HG03025 (cell line): ENCODE measurements around the gene IMPA2.
"Not testable (repeated sequence)": the region's sequence is repeated elsewhere in the genome, so short reads cannot be mapped to it uniquely, and the experiment has no call there.

Source experiments
- ATAC-seq: cut with Tn5 transposase; IDR thresholded peaks from one replicate; pipeline ENCODE4 v1.9.1; 2021; ENCODE audit warnings: mild to moderate bottlenecking, moderate library complexity; ENCODE audit not compliant: unreplicated experiment, low FRiP score

IMPA2 gene

DNA sequence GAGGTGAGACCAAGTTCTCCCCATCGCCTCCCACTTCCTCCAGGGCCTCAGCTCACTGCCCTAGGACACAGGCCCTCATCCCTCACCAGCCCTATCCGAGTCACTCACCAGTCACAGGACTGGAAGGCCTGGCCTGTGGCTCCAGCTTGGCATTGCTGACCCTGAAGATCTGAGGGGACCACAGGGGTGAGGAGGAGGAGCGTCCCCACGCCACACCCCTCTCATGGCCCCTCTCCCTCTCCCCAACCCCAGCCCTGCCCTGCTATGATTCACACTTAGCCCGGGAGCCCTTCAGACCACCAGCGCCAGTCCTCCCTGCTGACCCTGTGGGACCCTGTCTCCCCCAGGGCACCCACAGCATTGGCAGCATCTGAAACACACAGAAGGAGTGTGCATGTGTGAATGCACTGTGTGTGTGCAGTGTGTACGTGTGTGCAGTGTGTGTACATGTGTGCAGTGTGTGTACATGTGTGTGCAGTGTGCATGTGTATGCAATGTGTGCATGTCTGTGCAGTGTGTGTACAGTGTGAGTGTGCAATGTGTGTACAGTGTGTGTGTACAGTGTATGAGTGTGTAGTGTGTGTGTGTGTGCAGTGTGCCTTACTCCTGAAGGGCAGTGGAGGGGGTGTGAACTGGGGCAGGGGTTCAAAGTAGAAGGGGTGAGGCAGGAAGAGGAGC lies 82.9 kb downstream of the IMPA2 start:
- no peak for ATAC-seq

DNA sequence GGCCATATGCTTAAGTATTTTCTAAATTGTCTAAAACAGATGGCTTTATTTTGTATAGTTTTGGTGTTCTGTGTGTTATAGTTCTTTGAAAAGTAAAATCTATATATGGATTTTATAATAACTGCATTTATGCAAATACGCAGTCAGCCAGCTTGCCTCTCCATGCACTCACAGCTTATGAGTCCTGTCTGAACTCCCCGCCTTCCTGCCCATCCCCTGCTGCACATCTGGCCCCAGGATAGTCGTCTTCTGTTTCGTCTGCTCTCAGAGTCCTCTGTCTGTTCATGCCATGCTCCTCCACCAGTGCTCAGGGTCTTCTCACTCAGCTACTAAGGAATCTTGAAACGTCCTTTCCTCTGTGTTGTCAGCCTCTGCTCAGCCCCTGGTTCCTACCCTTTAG lies 84.1 kb downstream of the IMPA2 start:
- ATAC-seq, result no peak

DNA sequence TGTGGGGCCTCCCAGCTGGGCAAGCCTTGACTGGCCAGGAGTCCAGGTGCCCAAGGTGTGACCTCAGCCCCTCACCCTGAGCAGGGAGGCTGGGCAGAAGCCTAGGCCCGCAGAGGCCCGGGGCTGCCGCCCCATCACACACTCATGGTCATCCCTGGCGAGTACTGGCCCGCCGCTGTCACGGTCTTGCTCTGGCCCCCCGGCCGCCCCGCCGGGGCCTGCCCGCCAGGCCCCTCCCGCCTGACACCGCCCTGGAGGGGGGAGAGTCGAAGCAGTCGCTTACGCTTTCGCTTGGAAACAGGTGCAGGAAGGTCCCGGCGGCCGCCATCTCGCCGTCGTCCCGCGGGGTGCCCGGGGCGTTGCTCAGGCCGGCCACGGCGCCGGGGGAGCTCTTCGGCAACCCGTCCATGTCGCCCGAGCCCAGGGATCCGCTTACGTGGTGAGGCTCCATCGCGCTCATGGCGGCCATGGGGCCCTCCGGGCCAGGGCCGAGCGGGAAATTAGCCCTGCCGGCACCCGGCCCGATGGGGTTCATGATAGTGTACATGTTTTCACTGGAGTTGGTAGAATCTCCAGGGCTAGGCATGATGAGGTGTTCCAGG lies 85.7 kb downstream of the IMPA2 start:
- no peak for ATAC-seq

DNA sequence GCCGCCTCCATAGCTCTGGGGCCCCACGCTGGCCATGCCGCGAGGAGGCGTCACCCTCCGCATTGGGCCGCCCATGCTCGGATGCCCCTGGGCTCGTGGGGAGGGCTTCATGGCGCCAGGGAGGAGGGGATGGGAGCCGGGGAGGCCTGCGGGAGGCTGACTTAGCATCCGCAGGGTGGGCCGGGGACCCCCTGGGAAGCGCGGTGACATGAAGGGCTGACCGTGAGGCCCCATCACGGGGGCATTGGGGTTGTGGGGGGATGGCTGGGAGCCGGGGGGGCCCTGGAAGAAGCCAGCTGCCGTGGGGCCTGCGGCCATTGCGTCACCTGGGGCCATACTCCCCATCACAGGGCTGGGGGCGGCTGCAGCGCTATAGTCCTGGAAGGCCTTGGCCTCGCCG lies 86.4 kb downstream of the IMPA2 start:
- ATAC-seq, result no peak

DNA sequence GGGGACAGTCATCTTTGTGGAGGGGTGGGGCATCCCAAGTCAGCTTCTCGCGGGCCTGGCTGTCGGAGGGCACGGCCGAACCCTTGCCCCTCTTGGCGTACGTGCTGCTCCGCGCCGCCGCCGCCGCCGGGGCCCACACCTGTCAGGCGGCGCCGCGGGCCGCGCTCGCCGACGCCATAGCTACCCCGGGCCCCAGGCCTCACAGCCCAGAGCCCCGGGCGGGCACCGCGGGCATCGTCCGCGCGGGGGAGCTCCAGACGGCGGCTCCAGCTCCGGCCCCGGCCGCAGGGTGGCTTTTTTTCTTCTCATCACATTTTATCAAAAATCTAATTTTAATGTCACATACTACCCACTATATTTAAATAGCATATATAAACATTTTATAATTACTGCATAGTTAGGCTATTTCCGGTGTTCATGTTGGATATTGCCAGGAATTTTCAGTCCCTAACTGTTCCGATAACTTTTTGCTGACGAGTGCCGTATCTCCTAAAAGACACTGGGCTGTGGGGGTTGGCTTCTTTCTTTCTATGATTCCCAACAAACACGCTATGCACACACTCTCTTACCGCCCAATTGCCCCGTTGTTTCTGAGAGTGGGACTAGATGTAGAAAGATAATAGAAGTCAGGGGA lies 87.1 kb downstream of the IMPA2 start:
- ATAC-seq, result not testable (repeated sequence)

DNA sequence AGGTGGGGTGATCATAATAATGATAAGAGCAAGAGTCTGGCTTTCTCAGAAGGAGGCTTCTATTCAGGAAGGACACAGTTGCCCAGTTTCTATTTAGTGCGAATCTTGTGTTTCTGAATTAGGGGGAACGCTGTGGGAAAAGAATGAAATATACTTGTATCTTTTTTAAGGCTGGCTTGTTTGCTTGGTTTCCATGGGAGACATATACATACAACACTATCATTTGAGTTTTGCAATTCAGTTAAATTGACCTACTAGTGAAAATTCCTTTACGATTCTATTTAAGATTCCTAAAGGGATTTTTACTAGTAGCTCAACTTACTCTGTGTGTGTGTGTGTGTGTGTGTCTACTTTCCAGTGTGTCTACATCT lies 87.6 kb downstream of the IMPA2 start:
- no peak for ATAC-seq

DNA sequence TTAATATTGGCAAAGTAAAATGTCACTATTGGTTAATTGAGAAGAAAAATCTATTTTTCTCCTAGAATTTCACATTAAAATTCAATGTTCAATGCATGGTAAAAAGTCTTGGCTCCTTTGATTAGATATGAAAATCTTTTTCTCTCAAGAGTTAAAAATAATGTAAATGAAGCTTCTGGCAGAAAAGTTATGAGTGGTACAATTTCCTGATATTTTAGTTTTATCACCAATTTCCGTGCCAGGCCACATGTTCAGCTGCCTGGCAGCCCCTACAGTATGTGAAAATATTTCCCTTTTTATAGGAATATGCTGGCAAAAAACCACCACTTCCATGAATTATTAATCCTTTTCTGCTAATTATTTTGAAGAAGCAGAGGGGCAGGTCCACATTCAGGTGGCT lies 89.8 kb downstream of the IMPA2 start:
- ATAC-seq, result not testable (repeated sequence)

DNA sequence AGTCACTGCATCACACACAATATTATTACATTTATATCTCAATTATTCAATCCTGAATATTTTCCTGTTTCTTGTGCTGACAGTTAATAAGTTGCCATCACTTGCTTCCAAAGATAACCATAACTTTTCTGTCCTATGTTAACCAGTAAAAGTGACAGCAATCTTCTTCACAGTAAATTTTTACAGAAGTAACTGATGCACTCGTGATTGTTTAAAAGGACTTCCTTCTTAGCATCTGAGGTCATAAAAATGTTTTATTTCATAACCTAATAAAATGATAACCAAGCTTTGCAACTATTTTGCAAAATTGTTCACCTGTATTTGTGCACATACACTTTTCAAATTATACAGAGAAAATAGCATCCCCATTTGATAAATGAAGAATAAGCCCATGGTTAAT lies 91.7 kb downstream of the IMPA2 start:
- ATAC-seq, result no peak

DNA sequence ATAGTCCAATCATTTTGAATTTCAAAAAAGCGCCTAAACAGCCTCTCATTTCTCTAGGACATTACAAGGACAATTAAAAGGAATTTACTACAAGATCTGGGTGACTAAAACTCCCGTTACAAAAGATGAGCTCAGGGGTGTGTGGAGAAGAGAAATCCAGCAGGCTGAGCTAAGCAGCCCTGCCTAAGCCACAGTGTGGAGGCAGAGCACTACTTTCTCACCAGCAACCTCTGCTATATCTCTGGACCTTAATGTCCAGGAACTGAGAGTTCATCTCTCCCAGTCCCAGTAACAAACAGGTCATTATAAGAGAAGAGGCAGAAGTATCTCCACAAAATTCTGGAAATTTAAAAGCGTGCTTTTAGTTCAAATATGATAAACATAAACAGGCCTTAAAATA lies 93.4 kb downstream of the IMPA2 start:
- ATAC-seq, result no peak

DNA sequence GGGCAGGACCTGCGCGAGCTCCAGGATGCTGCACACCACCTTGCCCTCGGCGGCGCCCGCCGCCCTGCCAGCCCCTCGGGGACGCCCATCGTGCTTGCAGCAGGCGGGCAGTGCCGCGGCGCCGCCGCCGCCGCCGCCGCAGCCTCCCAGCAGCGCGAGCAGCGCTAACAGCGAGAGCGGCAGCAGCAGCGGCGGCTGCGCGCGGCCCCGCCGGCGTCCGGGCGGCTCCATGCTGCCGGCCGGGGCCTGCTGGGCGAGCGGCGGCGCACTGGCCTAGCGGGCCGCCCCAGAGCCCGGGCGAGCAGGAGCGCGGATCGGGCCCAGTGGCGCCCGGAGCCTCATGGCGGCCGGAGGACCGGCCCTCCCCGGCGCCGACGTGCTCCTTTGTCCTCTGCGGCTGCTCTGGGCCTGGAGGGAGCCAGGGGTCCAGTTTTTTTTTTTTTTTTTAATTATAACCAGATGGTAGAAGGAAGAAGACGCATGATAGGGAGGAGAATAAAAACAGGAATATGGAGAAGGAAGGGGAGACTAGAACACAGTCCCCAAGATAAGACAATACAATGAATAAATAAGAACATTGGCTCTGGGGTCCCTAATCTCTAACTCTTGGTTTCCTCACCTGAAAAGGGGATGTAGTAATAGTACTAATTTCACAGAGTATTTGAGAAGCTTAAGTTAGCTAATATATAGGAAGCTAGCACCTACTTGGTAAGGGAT lies 95.3 kb downstream of the IMPA2 start:
- no peak for ATAC-seq

DNA sequence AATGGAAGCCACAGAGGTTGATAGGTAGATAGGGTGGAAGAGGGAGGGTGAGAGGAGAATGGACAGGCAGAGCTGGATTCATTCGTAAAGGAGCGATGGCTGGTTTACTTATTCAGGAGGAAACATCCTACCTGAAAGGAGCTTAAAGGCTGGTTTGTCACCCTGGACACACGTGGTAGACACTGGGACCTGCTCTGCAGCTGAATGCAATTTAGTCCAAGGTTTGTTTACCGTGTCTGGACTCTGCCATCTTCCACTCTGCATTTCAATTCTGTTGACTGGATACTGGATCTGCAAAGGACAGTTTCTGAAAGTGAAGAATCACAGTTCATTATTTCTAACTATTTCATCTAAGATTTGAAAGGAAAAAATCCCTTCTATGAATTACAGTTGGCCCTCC lies 96.7 kb downstream of the IMPA2 start:
- not testable (repeated sequence) for ATAC-seq

DNA sequence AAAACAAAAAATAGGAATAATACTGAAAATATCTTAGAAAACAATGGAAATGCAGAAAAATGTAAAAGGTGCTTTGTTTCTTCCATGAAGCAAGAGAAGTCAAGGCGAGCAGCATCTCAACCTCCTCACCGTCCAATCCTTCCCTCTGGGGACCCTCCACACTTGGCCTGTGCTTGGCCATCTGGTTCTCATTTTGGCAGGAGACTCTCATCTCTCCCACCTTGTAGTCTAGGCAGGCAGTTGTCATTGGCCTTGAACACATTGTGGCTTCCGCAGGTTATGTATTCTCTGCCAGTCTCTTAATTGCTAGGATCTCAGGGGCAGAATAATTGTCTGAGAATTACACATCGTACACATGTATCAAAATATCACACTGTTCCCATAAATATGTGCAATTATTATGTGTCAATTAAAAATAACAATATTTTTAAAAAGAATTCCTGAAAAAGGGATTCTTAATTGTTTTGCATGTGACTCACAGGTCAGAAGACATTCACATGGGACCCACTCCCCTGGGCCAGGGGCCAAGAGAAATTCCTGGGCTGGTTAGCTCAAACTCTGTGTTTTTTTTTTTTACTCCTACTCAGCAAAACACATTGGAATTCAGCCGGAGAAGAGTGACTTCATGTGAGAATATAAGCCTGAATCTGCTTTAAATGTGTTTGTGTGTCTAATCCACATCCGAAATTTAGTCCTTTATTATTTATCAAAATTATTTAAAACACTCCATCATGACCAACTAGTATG lies 98.4 kb downstream of the IMPA2 start:
- no peak for ATAC-seq
